ENCODE data around the gene IGSF8.

IGSF8 gene

GRCh38 chr1:160101717-160102522 lies 3.5 kb upstream of the IGSF8 start:
- DNase-seq, result no peak

DNA sequence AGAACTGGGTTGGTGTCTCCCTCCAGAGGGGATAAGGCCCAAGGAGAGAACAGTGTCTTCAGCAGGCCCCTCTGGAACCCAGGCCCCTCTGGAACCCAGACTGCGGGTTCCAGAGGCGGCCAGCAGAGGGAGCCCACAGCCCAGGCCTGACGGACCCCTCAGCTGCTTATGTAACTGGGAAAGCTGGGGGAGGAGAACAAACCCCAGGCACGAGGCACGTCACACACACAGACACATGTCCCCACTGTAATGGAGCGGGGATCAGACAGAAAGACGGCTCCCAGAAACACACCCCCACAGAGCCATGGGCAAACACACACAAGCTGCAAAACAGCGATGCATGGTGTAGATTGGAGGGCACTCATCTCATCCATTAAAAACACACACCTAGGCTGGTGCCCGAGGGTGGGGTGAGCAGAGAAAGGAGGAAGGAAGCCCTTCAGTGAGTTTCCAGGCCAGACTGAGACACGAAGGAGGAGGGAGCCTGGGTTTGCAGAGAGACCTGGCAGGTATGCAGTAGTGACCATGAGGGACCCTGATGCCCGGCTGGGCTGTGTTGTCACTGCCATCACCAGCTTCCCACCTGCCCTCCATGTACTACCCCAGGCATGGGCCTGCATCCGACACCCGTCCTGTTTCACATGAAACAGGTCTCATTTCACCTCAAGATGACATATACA lies 2.8 kb upstream of the IGSF8 start:
- peak; percentile 71 for DNase-seq

GRCh38 chr1:160099716-160100375 lies 1.4 kb upstream of the IGSF8 start:
- DNase-seq, result no peak

GRCh38 chr1:160098852-160099561 lies 588 bp upstream of the IGSF8 start:
- DNase-seq, result peak; percentile 99

- peak; percentile 15 for DNase-seq
Measured at GRCh38 chr1:160097151-160097910, 1.1 kb downstream of the IGSF8 start.

GRCh38 chr1:160096274-160097116 lies 1.9 kb downstream of the IGSF8 start:
- DNase-seq, result no peak

GRCh38 chr1:160095382-160096105 lies 2.9 kb downstream of the IGSF8 start:
- DNase-seq, result no peak

- no peak for DNase-seq
Measured at GRCh38 chr1:160094806-160095205, 3.6 kb downstream of the IGSF8 start.

GRCh38 chr1:160094291-160094625 lies 4.2 kb downstream of the IGSF8 start:
- no peak for DNase-seq

DNA sequence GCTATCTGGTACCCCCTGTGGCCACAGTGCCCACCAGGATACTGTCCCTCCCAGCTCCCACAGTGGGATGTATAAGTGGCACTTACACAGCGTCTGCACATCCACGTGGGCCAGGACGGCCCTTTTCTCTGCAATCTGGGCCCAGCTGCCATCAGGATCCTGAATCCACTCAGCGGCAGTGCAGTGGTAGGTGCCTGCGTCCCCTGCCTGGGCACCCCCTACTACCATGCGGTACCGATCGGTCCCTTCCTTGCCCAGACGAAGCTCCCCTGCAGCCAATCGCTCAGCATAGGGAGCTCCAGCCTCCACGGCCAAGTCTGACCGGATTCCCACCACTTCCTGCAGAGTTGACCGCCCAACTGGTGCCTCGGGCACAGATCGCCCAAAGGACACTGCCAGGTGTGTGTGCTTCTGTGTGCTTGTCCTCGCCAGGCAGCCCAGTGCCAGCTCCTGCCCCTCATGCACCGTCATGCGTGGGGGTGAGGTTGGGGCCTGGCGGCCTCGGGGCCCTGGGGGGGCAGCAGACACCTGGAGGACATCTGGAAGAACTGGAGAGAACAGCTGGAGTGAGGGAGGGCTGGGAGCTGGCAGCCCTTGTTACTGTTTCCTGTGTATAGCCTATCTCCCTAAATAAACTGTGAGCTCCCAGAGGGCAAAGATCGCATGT lies 4.7 kb downstream of the IGSF8 start:
- DNase-seq, result no peak

DNA sequence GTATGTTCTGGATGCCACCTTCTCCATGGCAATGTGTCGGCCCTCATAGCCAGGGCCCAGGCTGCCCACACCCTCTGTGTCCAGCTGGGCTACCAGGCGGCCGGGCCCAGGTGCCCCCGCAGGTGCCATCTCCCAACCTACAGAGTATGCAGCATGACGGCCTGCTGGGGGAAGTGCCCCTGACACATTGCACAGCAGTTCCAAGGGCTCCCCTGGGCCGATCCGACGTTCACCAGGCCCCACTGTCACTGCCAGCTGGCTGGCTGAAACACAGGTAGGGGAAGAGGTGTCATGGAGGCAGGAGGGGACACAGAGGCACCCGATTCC lies 5.4 kb downstream of the IGSF8 start:
- DNase-seq, result no peak

GRCh38 chr1:160092366-160093068 lies 5.9 kb downstream of the IGSF8 start:
- DNase-seq, result no peak

DNA sequence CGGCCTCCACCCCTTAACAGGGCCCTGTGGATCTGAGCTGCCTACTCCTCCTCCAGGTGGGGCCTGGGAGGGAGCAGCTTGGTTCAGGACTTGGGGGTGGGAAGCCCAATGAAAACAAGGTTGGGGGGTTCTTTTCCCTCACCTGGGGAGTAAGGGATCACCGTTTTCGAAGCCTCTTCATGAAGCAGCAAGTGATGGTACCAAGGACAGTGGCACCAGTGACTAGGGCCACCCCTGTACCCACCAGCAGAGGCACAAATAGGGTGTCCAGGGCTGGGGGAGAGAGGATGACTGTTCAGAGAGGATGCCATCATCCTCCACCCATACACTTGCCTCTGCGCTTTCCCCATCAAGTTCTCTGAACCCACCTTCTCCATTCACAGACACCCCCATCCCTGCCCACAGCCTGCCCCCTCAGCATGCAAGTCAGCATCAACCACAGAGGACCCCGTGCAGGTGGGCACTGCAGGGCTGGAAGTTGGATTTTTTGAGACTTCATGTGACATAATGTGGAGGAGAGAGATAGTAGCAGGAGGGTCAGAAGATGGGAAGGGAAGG lies 6.7 kb downstream of the IGSF8 start:
- DNase-seq, result no peak

- no peak for DNase-seq
Measured at GRCh38 chr1:160090760-160091159, 7.7 kb downstream of the IGSF8 start.

GRCh38 chr1:160089883-160090282 lies 8.5 kb downstream of the IGSF8 start:
- DNase-seq, result no peak

GRCh38 chr1:160087118-160087662 lies 11.2 kb downstream of the IGSF8 start:
- no peak for DNase-seq

DNA sequence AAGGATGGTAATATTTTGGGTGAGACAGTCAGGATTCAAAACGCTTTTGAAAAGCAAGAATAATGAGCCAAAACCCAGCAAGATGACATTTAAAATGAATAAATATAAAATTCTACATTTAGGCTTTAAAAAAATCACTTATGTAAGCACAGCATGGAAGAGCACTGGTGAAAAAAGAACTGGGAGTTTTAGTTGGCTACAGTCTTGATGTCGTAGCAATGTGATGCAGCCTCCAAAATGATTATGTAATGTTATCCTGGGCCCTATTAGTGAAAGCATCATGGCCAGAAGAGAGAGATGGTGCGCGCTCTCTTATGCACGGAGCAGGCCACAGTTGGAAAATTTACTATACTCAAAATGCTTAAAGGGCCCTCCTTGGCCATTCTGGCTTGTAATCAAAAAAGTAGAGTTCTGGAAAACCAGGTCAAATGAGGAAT lies 11.9 kb downstream of the IGSF8 start:
- no peak for DNase-seq

DNA sequence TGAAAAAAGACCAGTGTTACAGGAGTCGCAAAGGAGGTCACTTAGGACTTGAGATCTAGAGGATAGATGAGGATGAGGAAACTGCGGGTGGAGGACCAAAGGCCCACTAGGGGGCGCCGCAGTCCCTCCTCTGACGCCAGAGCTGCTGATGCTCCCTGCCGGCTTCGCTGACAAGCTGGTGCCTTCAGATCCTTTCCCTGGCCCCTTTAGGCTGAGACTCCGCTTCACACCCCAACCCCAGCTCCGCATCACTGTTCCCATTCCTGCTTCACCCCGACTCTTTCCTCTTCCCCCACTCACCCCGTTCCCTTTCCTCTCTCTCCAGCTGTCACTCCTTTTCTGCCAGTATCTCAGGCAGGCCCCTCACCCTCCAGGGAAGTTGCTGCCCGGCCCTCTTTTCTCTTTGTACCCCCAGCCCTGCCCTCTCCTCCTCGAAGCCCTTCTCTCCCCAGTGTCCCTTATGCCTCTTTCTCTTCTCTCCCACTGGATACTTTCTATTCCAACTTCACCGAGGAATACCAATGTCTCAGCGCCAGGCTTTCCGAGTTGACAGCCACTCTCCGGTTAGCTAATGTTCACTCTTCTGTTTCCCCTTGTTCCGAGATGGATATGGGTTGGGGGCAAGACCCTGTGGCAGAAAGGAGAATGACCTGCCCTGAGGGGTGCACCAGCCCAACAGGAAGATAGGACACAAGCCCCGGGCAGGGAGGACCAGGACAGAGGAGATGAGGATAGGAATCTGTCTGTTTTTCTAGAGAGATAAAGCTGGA lies 12.5 kb downstream of the IGSF8 start:
- DNase-seq, result peak; percentile 77
